Measurements from ENCODE around the gene PLP2.

DNA sequence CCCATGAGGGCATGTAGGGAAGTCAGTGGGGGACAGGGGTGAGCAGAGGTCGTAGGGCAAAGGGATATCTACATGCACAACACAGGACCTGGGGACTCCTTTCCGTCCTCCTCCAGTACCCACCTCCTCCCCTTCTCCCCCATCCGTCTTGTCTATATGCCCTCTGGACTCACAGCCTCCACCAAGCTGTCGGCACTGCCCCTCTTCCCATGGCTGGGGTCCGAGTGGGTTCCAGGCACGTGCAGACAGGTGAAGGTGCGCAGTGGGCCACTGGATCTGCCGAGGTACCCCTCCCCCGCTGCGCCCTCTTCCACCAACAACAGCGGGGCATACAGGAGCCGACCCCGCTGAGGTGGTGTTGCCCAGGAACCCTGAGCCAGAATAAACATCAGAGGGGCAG, 33.7 kb downstream of the PLP2 start:
- TF ChIP-seq, protein P1, sequence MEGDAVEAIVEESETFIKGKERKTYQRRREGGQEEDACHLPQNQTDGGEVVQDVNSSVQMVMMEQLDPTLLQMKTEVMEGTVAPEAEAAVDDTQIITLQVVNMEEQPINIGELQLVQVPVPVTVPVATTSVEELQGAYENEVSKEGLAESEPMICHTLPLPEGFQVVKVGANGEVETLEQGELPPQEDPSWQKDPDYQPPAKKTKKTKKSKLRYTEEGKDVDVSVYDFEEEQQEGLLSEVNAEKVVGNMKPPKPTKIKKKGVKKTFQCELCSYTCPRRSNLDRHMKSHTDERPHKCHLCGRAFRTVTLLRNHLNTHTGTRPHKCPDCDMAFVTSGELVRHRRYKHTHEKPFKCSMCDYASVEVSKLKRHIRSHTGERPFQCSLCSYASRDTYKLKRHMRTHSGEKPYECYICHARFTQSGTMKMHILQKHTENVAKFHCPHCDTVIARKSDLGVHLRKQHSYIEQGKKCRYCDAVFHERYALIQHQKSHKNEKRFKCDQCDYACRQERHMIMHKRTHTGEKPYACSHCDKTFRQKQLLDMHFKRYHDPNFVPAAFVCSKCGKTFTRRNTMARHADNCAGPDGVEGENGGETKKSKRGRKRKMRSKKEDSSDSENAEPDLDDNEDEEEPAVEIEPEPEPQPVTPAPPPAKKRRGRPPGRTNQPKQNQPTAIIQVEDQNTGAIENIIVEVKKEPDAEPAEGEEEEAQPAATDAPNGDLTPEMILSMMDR (IDR thresholded peaks at IDR 0.05), result no peak
- TF ChIP-seq POLR2A (IDR thresholded peaks at IDR 0.05) (no peak), POLR2AphosphoS5 (IDR thresholded peaks at IDR 0.05) (no peak), EP300 (IDR thresholded peaks at IDR 0.05) (no peak)
